HAP-1 (cell line): Measurements from ENCODE around the gene SEC63.
"Not testable (repeated sequence)": the region's sequence is repeated elsewhere in the genome, so short reads cannot be mapped to it uniquely, and the experiment has no call there.

Source experiments
- DNase-seq, 2 experiments: peaks; one replicate each; pipeline ENCODE4 v3.0.0-alpha.2; 2016 to 2020; ENCODE audit warnings: low spot score in 2 of 2
- H3K27me3 ChIP-seq: fragments of 250-450 bp; sonication (Bioruptor Pico); 2 replicates; pipeline ENCODE4 v1.5.1; 2020; ENCODE audit warnings: low read depth, mild to moderate bottlenecking, moderate library complexity
- H3K36me3 ChIP-seq: fragments of 250-450 bp; sonication (Bioruptor Pico); replicated peaks from 2 replicates; pipeline ENCODE4 v1.5.1; 2020; ENCODE audit warnings: mild to moderate bottlenecking
- H3K4me1 ChIP-seq: fragments of 250-450 bp; sonication (Bioruptor Pico); 2 replicates; pipeline ENCODE4 v1.5.1; 2020; ENCODE audit warnings: mild to moderate bottlenecking
- H3K4me3 ChIP-seq: fragments of 250-450 bp; sonication (Bioruptor Pico); 2 replicates; pipeline ENCODE4 v1.5.1; 2020; ENCODE audit warnings: mild to moderate bottlenecking, moderate library complexity
- H3K9me3 ChIP-seq: fragments of 250-450 bp; sonication (Bioruptor Pico); 2 replicates; pipeline ENCODE4 v1.5.1; 2020; ENCODE audit warnings: mild to moderate bottlenecking, moderate library complexity
- in situ Hi-C: fragments of 300-500 bp; cut with MboI; formaldehyde crosslinking; loops from 3 replicates; pipeline ENCODE4 v1.14.3; 2020; ENCODE audit warnings: low sequenced_read_pairs, inconsistent platforms, mixed read lengths

The SEC63 gene

DNA sequence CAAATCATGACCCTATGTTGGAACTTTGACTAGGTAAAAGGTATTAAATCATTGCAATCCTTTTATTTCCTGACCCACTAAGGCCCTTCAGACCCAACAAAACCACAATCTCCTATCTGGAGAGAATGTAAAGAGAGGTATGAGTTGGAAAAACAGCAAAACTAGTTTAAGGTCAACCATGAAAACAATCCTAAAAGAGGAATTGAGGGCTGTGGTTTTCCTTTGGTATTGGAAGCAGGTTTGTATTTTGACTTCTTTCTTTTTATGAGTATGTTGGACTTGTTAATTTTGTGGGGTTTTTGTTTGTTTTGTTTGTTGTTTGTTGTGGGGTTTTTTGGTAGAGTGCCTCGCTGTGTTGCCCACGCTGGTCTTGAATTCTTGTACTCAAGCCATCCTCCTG lies 4.7 kb upstream of the SEC63 start:
- DNase-seq: no peak
- in situ Hi-C loops: no loop called here
- no peaks in the 10 kb centered on the region for H3K9me3 ChIP-seq
- peaks cover 2% of the 10 kb centered on the region; the same call in 1 of the 2 replicates for H3K36me3 ChIP-seq
- H3K4me1 ChIP-seq: peaks cover 4% of the 10 kb centered on the region; the same call in 1 of the 2 replicates
- no peaks in the 10 kb centered on the region for H3K27me3 ChIP-seq
- no peak overlapping the region for H3K4me3 ChIP-seq

DNA sequence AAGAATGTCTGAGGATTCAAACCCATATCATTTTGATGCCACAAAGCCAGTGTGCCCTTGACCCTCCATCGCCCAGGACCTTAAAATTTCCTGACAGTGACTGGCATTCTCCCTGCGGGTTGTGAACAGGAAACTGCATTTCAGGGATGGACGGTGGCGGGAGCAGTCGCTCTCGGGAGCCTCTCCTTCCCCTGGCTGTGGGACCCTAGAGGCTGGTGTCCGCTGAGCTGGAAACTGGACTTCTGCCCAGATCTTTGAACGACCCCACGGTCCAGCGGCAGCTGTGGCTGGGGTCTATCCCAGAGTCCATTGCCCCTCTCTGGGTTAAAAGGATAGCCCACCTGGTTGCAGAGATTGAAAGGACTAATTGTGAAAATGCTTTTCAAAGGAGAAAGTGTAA lies 1.4 kb upstream of the SEC63 start:
- Histone ChIP-seq H3K36me3 (peaks cover 9% of the 10 kb centered on the region), H3K4me3 (no peak overlapping the region), H3K27me3 (no peaks in the 10 kb centered on the region), H3K9me3 (no peaks in the 10 kb centered on the region), H3K4me1 (peaks cover 22% of the 10 kb centered on the region)
- no peak for DNase-seq
- in situ Hi-C loops: no loop called here

DNA sequence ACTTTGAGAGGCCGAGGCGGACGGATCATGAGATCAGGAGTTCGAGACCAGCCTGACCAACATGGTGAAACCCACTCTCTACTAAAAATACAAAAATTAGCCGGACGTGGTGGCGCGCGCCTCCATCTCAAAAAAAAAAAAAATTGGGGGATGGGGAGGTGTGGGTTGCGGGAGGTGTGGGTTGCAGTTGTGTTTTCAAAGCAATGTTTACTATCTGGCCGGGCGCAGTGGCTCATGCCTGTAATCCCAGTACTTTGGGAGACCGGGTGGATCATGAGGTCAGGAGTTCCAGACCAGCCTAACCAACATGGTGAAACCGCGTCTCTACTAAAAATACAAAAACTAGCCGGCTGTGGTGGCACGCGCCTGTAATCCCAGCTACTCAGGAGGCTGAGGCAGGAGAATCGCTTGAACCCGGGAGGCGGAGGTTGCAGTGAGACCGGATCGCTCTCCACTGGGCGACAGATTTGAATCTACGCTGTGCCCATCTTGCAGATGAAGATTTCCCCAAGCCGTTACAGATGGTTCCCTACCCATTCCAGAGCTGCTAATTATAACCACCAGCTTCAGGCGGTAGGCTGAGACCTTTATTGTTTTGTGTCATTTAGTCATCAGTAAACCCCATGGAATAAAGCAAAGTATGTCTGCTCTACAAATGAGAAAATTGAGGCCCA lies 818 bp upstream of the SEC63 start:
- H3K27me3 ChIP-seq, H3K9me3 ChIP-seq, H3K36me3 ChIP-seq, DNase-seq, in situ Hi-C loops: not testable (repeated sequence)
- Histone ChIP-seq H3K4me3 (peak overlapping the region; percentile 88), H3K4me1 (peaks cover 23% of the 10 kb centered on the region)

DNA sequence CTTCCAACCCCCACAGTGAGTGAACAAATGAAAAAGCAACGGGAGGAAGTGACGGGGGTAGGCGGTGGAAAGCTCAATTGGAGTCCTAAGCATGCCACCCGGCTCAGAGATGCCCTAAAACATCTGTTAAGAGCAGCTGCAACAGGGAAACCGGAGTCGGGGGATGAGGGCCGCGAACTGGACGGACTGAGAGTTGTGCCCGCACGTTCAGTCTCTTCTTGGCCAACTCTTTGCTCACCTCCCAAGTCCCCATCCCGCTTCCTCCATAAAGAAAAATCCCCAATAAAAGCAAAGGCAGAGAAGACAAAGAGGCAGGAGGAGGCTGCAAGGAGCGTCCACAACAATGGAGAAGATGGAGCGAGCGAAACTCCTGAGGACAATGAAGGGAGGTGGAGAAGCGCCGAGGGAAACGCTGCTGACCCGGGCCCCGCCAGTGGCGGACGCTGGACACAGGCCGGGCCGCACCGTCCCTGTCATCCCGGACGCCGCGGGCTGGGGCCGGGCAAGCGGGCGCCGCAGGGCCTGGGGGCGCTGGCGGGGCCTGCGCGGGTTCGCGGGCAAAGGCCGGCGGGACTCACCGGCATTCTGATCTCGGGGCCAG lies 600 bp downstream of the SEC63 start:
- Histone ChIP-seq H3K4me3 (peak overlapping the region; percentile 88), H3K27me3 (no peaks in the 10 kb centered on the region), H3K36me3 (peaks cover 9% of the 10 kb centered on the region), H3K9me3 (no peaks in the 10 kb centered on the region), H3K4me1 (peaks cover 23% of the 10 kb centered on the region)
- in situ Hi-C loops: no loop called here
- peak; percentile 27 to 56 for DNase-seq

DNA sequence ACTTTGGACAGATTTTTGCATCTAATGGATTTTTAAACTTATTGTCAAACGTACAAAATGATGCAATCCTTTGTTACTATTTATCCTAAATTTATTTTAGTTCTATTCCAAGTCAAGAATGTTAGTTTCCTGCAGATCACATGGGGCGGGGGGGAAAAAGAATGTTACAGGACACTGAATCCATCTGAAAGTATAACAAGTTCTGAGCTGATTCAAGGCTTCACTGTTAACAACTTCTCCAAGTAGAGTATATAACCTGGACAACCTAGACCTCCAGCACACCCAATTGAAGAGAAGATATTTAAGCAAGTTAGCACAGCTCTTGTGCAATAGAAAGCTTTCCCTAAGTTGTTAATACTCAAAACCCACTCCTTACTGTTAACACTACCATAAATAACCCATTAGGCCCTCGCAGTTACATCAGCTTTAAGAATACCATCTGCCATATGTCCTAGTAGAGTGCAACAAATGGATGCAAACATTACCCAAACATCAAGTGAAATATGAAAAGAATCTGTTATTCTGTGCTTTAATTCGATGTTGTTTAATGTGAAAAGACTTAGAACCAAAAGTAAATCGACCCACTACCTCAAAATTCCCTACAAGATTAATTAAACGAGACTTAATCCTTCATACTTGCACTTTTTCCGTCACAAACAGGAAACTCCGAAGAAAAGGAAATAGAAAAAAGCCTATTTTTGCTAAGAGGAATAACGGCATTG lies 1.3 kb downstream of the SEC63 start:
- DNase-seq: no peak
- in situ Hi-C loops: no loop called here

DNA sequence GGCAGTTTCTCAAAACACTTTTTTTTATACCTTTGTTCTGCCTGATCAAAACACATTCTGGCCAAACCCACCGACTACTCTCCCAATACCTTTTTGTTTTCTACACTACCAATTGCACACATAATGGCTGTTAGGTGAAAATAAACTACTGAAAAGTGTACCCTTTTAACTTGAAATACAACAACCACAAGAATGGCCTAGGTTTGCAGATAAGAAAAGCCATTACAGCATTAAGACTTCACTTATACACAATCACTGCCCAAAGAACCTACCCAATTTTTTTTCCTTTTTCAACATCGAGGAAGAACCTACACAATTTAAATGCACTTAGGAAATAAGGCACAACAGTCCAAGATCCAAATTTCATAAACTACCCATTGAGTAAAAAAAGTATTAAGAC lies 1.8 kb downstream of the SEC63 start:
- H3K4me1 ChIP-seq: peaks cover 24% of the 10 kb centered on the region
- H3K27me3 ChIP-seq: no peaks in the 10 kb centered on the region
- peak overlapping the region; percentile 88 for H3K4me3 ChIP-seq
- DNase-seq: no peak
- H3K36me3 ChIP-seq: peaks cover 11% of the 10 kb centered on the region
- no peaks in the 10 kb centered on the region for H3K9me3 ChIP-seq
- in situ Hi-C loops: no loop called here

More for the DNA sequence above, 1.3 kb downstream of the SEC63 start:
- H3K9me3 ChIP-seq: no peaks in the 10 kb centered on the region
- peak overlapping the region; percentile 88 for H3K4me3 ChIP-seq
- H3K4me1 ChIP-seq: peaks cover 23% of the 10 kb centered on the region
- peaks cover 9% of the 10 kb centered on the region for H3K36me3 ChIP-seq
- no peaks in the 10 kb centered on the region for H3K27me3 ChIP-seq

DNA sequence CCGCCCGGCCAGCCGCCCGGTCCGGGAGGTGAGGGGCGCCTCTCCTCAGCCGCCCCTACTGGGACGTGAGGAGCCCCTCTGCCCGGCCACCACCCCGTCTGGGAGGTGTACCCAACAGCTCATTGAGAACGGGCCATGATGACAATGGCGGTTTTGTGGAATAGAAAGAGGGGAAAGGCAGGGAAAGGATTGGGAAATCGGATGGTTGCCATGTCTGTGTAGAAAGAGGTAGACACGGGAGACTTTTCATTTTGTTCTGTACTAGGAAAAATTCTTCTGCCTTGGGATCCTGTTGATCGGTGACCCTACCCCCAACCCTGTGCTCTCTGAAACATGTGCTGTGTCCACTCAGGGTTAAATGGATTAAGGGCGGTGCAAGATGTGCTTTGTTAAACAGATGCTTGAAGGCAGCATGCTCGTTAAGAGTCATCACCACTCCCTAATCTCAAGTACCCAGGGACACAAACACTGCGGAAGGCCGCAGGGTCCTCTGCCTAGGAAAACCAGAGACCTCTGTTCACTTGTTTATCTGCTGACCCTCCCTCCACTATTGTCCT lies 4.1 kb downstream of the SEC63 start:
- DNase-seq, in situ Hi-C loops, H3K4me3 ChIP-seq, H3K27me3 ChIP-seq, H3K9me3 ChIP-seq: not testable (repeated sequence)
- Histone ChIP-seq H3K4me1 (peaks cover 26% of the 10 kb centered on the region), H3K36me3 (peaks cover 13% of the 10 kb centered on the region)

DNA sequence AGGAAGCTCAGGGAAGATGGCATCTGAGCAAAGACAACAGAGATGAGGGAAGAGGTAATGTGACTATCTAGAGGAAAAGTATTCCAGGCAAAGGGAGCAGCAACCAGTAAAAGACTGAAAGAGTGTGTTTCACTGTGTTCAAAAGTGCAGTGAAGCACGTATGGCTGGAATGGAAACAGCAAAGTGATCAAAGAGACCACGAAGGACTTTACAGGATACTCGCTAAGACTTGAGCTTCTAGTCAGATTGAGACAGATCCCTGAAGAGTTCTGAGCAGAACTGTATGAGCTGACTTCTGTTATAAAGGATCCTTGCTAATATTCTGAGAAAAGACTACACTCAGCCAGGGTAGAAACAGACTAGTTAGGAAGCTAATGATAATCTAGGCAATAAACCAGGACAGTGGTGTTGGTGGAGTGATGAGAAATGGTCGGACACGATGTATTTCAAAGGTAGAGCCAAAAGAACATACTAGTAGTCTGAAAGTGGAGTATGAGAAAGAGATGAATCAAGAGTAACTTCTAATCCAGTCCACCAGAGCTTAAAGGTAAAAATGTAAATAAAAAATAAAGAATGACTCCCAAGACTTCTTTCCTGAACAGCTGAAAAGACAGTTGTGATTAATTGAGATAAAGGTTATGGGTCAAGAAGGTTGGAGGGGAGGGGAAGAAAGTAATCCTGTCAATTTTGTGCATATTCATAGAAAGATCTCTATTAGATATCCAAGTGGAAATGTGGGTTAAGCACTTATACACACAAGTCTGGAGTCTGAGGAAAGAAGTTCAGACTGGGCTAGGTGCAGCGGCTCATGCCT lies 14.2 kb downstream of the SEC63 start:
- Histone ChIP-seq H3K27me3 (no peaks in the 10 kb centered on the region), H3K36me3 (no peaks in the 10 kb centered on the region), H3K9me3 (no peaks in the 10 kb centered on the region), H3K4me3 (no peak overlapping the region), H3K4me1 (peaks cover 9% of the 10 kb centered on the region)
- in situ Hi-C loops: no loop called here
- DNase-seq: no peak

DNA sequence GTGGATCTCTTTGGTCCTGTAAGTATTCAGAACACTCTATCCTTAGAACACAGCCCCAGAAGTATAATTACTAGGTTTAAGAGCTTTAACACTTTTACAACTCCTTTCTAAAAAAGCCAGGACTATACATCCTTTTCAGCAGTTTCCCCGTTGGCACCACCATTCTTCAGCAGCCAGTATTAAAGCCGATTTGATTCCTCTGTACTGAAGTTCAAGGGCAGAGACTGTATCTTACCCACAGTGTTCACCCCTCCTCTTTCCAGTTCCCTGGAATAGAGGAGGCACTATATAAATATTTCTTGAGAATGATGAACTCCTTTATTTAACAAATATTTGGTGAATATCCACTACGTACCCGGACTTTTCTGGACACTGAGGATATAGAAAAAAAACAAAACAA lies 15.9 kb downstream of the SEC63 start:
- no peaks in the 10 kb centered on the region for H3K9me3 ChIP-seq
- DNase-seq: no peak
- H3K27me3 ChIP-seq: no peaks in the 10 kb centered on the region
- peaks cover 6% of the 10 kb centered on the region; the same call in 1 of the 2 replicates for H3K36me3 ChIP-seq
- no peak overlapping the region for H3K4me3 ChIP-seq
- in situ Hi-C loops: no loop called here
- H3K4me1 ChIP-seq: no peaks in the 10 kb centered on the region

DNA sequence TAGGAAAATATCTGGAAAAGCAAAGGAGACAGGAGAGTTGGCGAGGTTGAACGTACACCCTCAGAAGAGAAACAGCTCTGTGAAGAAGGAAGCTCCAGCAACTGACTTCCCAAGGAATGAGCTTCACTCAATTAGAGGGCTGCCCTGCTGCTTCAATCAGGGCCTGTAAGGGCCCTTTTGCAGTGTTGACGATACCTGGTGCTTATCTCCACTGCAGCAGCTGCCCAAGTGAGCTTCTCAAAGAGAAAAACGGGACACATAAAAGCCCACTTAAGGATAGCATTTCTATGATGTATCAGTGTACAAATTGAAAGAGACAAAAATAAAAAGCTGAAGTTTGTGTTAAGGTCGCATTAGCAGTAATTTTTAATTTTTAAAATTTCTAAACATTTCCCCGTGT lies 16.4 kb downstream of the SEC63 start:
- no peak overlapping the region for H3K4me3 ChIP-seq
- DNase-seq: no peak
- in situ Hi-C loops: no loop called here
- H3K27me3 ChIP-seq: no peaks in the 10 kb centered on the region
- no peaks in the 10 kb centered on the region for H3K4me1 ChIP-seq
- peaks cover 6% of the 10 kb centered on the region for H3K36me3 ChIP-seq
- H3K9me3 ChIP-seq: no peaks in the 10 kb centered on the region

DNA sequence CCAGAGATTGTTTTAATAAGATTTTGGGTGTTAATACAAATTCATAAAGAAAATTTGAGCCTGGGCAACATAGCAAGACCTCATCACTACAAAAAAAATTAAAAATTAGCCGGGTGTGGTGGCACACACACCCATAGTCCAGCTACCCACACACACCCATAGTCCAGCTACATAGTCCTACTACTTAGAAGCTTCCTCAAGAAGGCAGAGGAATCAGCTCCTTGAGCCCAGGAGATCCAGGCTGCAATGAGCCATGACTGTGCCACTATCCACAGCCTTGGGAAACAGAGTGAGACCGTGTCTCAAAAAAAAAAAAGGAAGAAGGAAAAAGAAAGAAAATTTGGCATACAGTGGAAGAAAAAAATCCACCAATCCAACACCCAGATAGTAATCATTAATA lies 16.8 kb downstream of the SEC63 start:
- in situ Hi-C loops: no loop called here
- Histone ChIP-seq H3K4me1 (no peaks in the 10 kb centered on the region), H3K4me3 (no peak overlapping the region), H3K9me3 (no peaks in the 10 kb centered on the region), H3K27me3 (no peaks in the 10 kb centered on the region), H3K36me3 (peaks cover 6% of the 10 kb centered on the region)
- no peak for DNase-seq

DNA sequence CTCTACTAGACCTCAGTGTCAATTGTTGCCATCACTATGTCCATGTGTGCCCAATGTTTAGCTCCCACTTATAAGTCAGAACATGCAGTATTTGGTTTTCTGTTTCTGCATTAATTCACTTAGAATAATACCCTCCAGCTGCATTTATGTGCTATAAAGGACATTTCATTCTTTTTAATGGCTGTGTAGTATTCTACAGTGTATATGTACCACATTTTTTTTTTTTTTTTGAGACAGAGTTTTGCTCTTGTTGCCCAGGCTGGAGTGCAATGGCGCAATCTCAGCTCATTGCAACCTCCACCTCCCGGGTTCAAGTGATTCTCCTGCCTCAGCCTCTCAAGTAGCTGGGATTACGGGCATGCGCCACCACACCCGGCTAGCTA lies 21.1 kb downstream of the SEC63 start:
- DNase-seq, H3K36me3 ChIP-seq, H3K9me3 ChIP-seq, H3K4me3 ChIP-seq, H3K27me3 ChIP-seq, H3K4me1 ChIP-seq, in situ Hi-C loops: not testable (repeated sequence)

DNA sequence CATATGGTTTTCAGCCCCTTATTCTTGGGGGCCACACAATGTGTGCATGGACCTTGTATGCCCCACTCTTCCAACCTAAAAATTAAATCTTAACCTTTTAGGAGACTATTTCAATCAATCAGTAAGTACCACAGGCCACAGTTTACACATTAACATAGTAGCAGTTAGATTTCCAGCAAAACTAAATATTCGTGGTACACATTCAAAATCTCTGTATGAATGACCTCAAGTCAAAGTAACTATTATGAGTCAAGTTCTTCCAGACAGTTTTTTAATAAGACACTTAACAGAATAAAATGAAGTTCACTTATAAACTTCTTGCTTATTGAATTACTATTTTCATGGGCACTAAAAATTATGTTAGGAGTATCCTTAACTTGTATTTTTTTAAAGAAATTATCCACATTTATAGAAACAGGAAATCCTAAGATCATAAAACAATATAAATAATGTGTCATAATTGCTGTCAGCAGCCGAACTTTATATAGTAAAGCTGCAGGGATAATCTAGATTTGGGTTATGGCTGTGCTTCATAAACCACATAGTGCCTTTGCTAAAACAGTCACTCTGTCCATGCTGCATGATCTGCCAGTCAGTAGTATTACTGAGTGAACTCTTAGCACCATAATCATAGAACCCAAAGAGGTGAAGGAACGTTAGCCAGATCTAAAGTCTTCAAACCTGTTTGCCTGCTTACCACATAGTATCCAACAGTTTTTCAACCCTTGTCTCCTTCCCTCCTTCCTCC lies 21.7 kb downstream of the SEC63 start:
- H3K36me3 ChIP-seq: peaks cover 6% of the 10 kb centered on the region
- no peak overlapping the region for H3K4me3 ChIP-seq
- no peaks in the 10 kb centered on the region for H3K4me1 ChIP-seq
- H3K9me3 ChIP-seq: no peaks in the 10 kb centered on the region
- in situ Hi-C loops: no loop called here
- no peak for DNase-seq
- no peaks in the 10 kb centered on the region for H3K27me3 ChIP-seq
